B cell (primary cell): ENCODE results near the gene CMTM3. TPM values are rescaled to one million over a fixed set of nuclear protein-coding genes. Genes with fewer than 3 reads are reported as not detected.

Experiments used
- ATAC-seq: fragments of 200-7000 bp; cut with Tn5 transposase; one replicate; pipeline ENCODE4 v1.10.0; 2021; ENCODE audit warnings: low read depth, mild to moderate bottlenecking, moderate number of reproducible peaks, moderate library complexity
- CTCF ChIA-PET: fragments of 350-600 bp; sonication (Branson Sonifier 250); formaldehyde crosslinking; loops from one replicate; lab custom pipeline; 2021; ENCODE audit warnings: antibody characterized with exemption, inconsistent platforms; lab: Charles Lee
- POLR2A ChIA-PET: fragments of 350-600 bp; sonication (Branson Sonifier 250); formaldehyde crosslinking; loops from one replicate; lab custom pipeline; 2021; ENCODE audit warnings: antibody characterized with exemption; lab: Charles Lee
- DNase-seq: peaks from one replicate; pipeline ENCODE4 v3.0.0; 2013
- H2AFZ ChIP-seq: 2 replicates; pipeline ENCODE4 v1.6.1; 2012; ENCODE audit warnings: mild to moderate bottlenecking, low read depth, low read length; ENCODE audit not compliant: insufficient read depth, poor library complexity, severe bottlenecking
- H3K27ac ChIP-seq, 2 donors: 1 replicate in 1 of 2; 2 replicates in 1 of 2; pipeline ENCODE4 v1.5.1; 2012 to 2013; ENCODE audit warnings: low read length in 2 of 2, mild to moderate bottlenecking in 2 of 2, moderate library complexity in 1 of 2
- H3K27me3 ChIP-seq, 4 experiments: fragments of 200-600 bp in 1 of 4; sonication (generic) in 1 of 4; replicated peaks in 1 of 4; 1 replicate in 2 of 4; 2 replicates in 2 of 4; pipeline versions ENCODE4 v1.6.1 to v1.7.0; 2013 to 2016; ENCODE audit warnings: low read length in 3 of 4, mild to moderate bottlenecking in 2 of 4, mixed read lengths in 1 of 4, moderate library complexity in 1 of 4; ENCODE audit not compliant: insufficient read depth in 4 of 4, control insufficient read depth in 3 of 4; ENCODE audit errors: control extremely low read depth in 1 of 4
- H3K36me3 ChIP-seq, 2 experiments: replicated peaks in 1 of 2; 1 replicate in 1 of 2; 2 replicates in 1 of 2; pipeline versions ENCODE4 v1.6.1 to v1.7.1; 2013; ENCODE audit warnings: low read length in 1 of 2; ENCODE audit not compliant: insufficient read depth in 2 of 2, control insufficient read depth in 1 of 2; ENCODE audit errors: control extremely low read depth in 1 of 2, extremely low read depth in 1 of 2
- H3K4me1 ChIP-seq, 2 donors: fragments of 200-600 bp in 1 of 2; sonication (generic) in 1 of 2; 1 replicate in 1 of 2; 2 replicates in 1 of 2; pipeline versions ENCODE4 v1.5.1 to v1.6.1; 2013 to 2017; ENCODE audit warnings: low read length in 2 of 2; ENCODE audit not compliant: control insufficient read depth in 2 of 2, insufficient read depth in 2 of 2
- H3K4me2 ChIP-seq: replicated peaks from 2 replicates; pipeline ENCODE3; 2012; ENCODE audit warnings: mild to moderate bottlenecking, low read depth, low read length; ENCODE audit not compliant: poor library complexity, severe bottlenecking
- H3K4me3 ChIP-seq, 5 experiments: fragments of 200-600 bp in 1 of 5; sonication (generic) in 1 of 5; 1 replicate in 3 of 5; 2 replicates in 2 of 5; pipeline versions ENCODE4 v1.5.1 to v1.7.0; 2011 to 2016; ENCODE audit warnings: low read length in 4 of 5, mild to moderate bottlenecking in 4 of 5, low read depth in 2 of 5, control low read depth in 1 of 5, moderate library complexity in 1 of 5; ENCODE audit not compliant: insufficient read depth in 1 of 5; ENCODE audit errors: control extremely low read depth in 1 of 5, extremely low read depth in 1 of 5
- H3K79me2 ChIP-seq: fragments of 200-600 bp; sonication (generic); one replicate; pipeline ENCODE4 v1.6.0; 2016; ENCODE audit warnings: low read length; ENCODE audit not compliant: control insufficient read depth, insufficient read depth
- H3K9ac ChIP-seq: fragments of 200-600 bp; sonication (generic); 2 replicates; pipeline ENCODE4 v1.6.1; 2017; ENCODE audit warnings: mild to moderate bottlenecking, low read length, moderate library complexity
- H3K9me3 ChIP-seq, 3 donors: one replicate each; pipeline versions ENCODE4 v1.6.1 to v1.7.1; 2013; ENCODE audit warnings: low read length in 2 of 3; ENCODE audit not compliant: control insufficient read depth in 2 of 3, insufficient read depth in 1 of 3; ENCODE audit errors: control extremely low read depth in 1 of 3
- H4K20me1 ChIP-seq: 2 replicates; pipeline ENCODE4 v1.6.0; 2012; ENCODE audit warnings: mild to moderate bottlenecking, low read length; ENCODE audit not compliant: insufficient read depth, control insufficient read depth, poor library complexity, severe bottlenecking
- H3K27ac Mint-ChIP-seq: one replicate; pipeline ENCODE4 v1.8.0; 2021; ENCODE audit warnings: mixed read lengths
- H3K27me3 Mint-ChIP-seq: one replicate; pipeline ENCODE4 v1.8.0; 2021; ENCODE audit warnings: mixed read lengths
- H3K4me1 Mint-ChIP-seq: one replicate; pipeline ENCODE4 v1.8.0; 2021; ENCODE audit warnings: mixed read lengths
- H3K4me3 Mint-ChIP-seq: one replicate; pipeline ENCODE4 v1.8.0; 2021; ENCODE audit warnings: mixed read lengths
- H3K9me3 Mint-ChIP-seq: one replicate; pipeline ENCODE4 v1.8.0; 2022; ENCODE audit warnings: mixed read lengths; ENCODE audit not compliant: insufficient read depth
- CTCF ChIP-seq: fragments of 200-600 bp; IDR thresholded peaks from one replicate; pipeline ENCODE4 v1.8.0; 2022; ENCODE audit warnings: antibody characterized with exemption, mild to moderate bottlenecking
- EZH2 ChIP-seq: IDR thresholded peaks from 2 replicates; pipeline ENCODE4 v1.6.1; 2012; ENCODE audit warnings: borderline replicate concordance, low read depth, mild to moderate bottlenecking, moderate library complexity, low read length; ENCODE audit not compliant: insufficient read depth, poor library complexity, severe bottlenecking
- WGBS: methylation state at CpG from one replicate; pipeline ENCODE4 v1.1.5; 2013; ENCODE audit warnings: missing lambda C conversion rate; ENCODE audit not compliant: insufficient coverage; 5-methylcytosine and 5-hydroxymethylcytosine counted together
- intact Hi-C: fragments of 100-400 bp; cut with micrococcal nuclease; formaldehyde crosslinking; loops from one replicate; pipeline ENCODE4 v1.10.0; 2022
- polyA plus RNA-seq: library from polyadenylated mRNA; depleted of rRNA; stranded (reverse); fragments of >200 nt; gene quantifications from 2 replicates; pipeline ENCODE4 v1.2.3, GENCODE V29; 2012
- total RNA-seq, 2 donors: library from RNA; stranded (reverse); fragments of 120-200 nt in 1 of 2; gene quantifications; 1 replicate in 1 of 2; 2 replicates in 1 of 2; pipeline versions ENCODE4 v1.2.3 to v1.2.4, GENCODE V29; 2013 to 2022

Gene CMTM3
- total and polyA plus RNA-seq, 2 donors (not counting 1 experiment from before 2014, with no cell fraction given): 7.5 to 8.7 TPM

- H3K9me3 ChIP-seq: no peaks in the 10 kb centered on the region
- intact Hi-C loops: no loop called here
- no peak overlapping the region for H3K4me2 ChIP-seq
- Mint-ChIP-seq H3K27me3 (peaks cover 15% of the 10 kb centered on the region), H3K27ac (no peak overlapping the region), H3K9me3 (no peaks in the 10 kb centered on the region), H3K4me3 (no peak overlapping the region), H3K4me1 (no peaks in the 10 kb centered on the region)
- no peaks in the 10 kb centered on the region for H3K79me2 ChIP-seq
- no peak overlapping the region for H2AFZ ChIP-seq
- no peaks in the 10 kb centered on the region for H3K36me3 ChIP-seq
- ChIA-PET POLR2A (no interaction called here), CTCF (no interaction called here)
- no peak for TF ChIP-seq EZH2
- TF ChIP-seq CTCF: no peak
- H3K27me3 ChIP-seq: peaks cover 0 to 11% (median 0%) of the 10 kb centered on the region in 4 experiments
- H4K20me1 ChIP-seq: no peaks in the 10 kb centered on the region
- ATAC-seq (no peak), DNase-seq (no peak)
- WGBS: 93% methylated on average over 3 of the region's 4 CpGs
- no peak overlapping the region for H3K27ac ChIP-seq
- no peaks in the 10 kb centered on the region for H3K4me1 ChIP-seq
- H3K9ac ChIP-seq: no peak overlapping the region
- H3K4me3 ChIP-seq: no peak overlapping the region
Observed at GRCh38 chr16:66634527-66635196, 30.2 kb downstream of the CMTM3 start.

GRCh38 chr16:66635406-66635805 is 30.9 kb downstream of the CMTM3 start:
- H3K4me2 ChIP-seq: no peak overlapping the region
- no peaks in the 10 kb centered on the region for H3K4me1 ChIP-seq
- no peaks in the 10 kb centered on the region for H3K79me2 ChIP-seq
- no peaks in the 10 kb centered on the region for H4K20me1 ChIP-seq
- Mint-ChIP-seq H3K4me1 (no peaks in the 10 kb centered on the region), H3K27me3 (peaks cover 15% of the 10 kb centered on the region), H3K4me3 (no peak overlapping the region), H3K27ac (no peak overlapping the region), H3K9me3 (no peaks in the 10 kb centered on the region)
- TF ChIP-seq EZH2 (no peak), CTCF (no peak)
- H3K36me3 ChIP-seq: no peaks in the 10 kb centered on the region
- H3K9ac ChIP-seq: no peak overlapping the region
- POLR2A ChIA-PET: no interaction called here
- H3K27ac ChIP-seq: no peak overlapping the region
- 87% methylated on average over 3 of the region's 6 CpGs for WGBS
- no peak overlapping the region for H2AFZ ChIP-seq
- H3K9me3 ChIP-seq: no peaks in the 10 kb centered on the region
- H3K27me3 ChIP-seq: peaks cover 0 to 12% (median under 1%) of the 10 kb centered on the region in 4 experiments
- CTCF ChIA-PET: interaction anchor here (0.6 kb wide), 1 partner anchor 32 kb away, joined by 3 read pairs; no protein-coding TSS in a partner anchor
- no peak for ATAC-seq
- H3K4me3 ChIP-seq: no peak overlapping the region
- intact Hi-C loops: no loop called here
- DNase-seq: no peak
